HG03175 (cell line): ENCODE data around the gene C20orf202.

Source experiments
- ATAC-seq: cut with Tn5 transposase; IDR thresholded peaks from one replicate; pipeline ENCODE4 v1.9.1; 2021; ENCODE audit warnings: mild to moderate bottlenecking, moderate library complexity; ENCODE audit not compliant: unreplicated experiment

The C20orf202 gene

GRCh38 chr20:1202762-1203504 is at the start of gene C20orf202:
TSS of gene C20orf202 (plus strand) at chr20:1203454. CDS start at chr20:1203586, 132 bp downstream.
- no peak for ATAC-seq

DNA sequence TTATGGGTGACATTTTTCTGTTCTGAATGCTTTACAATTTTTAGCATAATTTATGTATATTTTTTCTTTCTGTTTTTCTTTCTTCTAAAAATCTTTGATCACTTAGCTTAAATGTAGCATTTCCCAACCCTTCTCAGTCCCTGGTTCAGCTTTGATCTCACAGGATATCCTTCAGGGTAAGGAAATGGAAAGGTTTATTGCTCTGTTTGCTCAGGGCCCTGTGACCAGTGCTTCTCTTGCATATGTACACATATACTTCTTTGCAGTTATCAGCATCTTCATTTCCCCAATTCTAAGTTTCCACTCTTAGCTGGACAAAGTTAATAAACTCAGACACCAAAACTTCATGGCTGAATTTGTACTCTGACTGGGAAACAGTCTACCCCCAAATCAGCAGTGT is 49.0 kb upstream of the C20orf202 start:
- ATAC-seq: no peak

- ATAC-seq: no peak
Observed at GRCh38 chr20:1154691-1155090, 48.6 kb upstream of the C20orf202 start.

DNA sequence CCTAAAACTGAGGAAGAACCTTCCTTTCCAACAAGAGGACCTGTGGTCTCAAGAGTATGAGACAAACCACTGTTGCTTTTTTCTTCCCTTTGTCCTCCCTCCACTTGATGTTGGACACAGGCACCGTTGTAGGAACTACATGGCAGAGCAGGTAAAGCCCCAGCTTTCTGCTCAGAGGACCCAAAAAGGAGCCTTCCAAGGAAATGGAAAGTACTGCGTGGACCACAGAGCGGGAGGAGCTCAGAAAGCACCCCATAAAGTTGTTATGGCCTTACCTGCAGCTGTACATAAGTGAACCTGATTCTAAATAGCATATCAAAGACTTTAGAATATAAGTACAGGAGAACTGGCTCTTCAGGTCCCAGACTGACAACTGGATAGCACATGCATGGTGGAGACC is 47.9 kb upstream of the C20orf202 start:
- no peak for ATAC-seq

DNA sequence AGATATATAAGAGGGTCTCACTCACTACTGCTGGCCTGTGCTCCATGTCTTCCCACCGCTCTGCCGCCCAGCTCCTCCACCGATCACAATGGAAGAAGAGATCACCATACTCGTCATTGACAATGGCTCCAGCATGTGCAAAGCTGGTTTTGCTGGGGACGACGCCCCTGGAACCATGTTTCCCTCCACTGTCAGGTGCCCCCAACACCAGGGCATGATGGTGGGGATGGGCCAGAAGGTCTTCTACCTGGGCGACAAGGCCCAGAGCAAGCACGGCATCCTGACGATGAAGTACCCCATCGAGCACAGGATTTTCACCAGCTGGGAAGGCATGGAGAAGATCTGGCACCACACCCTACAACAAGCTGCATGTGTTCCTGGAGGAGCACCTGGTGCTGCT is 42.8 kb upstream of the C20orf202 start:
- ATAC-seq: no peak

- ATAC-seq: no peak
Observed at GRCh38 chr20:1160991-1161390, 42.3 kb upstream of the C20orf202 start.

GRCh38 chr20:1163105-1163504 is 40.1 kb upstream of the C20orf202 start:
- no peak for ATAC-seq

GRCh38 chr20:1163653-1164052 is 39.6 kb upstream of the C20orf202 start:
- no peak for ATAC-seq

DNA sequence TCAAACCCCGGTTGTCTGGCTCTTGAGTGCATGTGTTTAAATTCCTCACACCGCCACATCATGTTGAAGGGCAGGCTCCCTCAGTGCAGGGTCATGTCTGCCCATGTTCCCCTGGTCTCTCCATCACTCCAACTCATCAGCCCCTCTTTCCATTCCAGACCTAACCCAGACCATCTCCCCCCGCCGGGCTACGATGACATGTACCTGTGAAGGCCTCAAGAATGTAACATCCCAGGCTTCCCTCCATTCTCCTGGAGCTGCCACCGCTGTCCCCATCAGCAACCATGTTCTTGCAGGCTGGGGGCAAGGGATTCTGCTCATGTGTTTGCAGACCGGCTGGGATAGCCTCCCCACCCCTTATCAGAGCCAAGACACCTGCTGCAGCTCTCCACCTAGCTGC is 38.4 kb upstream of the C20orf202 start:
- no peak for ATAC-seq

DNA sequence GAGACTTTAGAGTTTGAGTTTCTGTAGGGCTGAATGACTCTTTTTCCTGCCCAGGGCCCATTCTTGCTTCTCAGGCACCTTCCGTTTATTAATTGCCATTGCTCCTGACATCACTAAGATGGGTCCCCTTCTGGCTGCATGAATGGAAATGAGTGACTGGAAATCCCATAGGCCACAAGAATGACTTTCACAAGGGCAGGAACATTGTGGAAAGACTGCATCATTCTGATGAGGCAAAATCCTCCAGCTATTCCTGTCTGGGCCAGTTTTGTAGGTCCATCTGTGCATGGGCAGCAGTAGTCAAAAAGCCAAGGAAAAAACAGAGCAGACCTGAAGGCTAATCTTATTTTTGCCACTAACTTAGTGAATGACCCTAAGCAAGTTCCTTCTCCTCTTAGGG is 37.7 kb upstream of the C20orf202 start:
- ATAC-seq: no peak

DNA sequence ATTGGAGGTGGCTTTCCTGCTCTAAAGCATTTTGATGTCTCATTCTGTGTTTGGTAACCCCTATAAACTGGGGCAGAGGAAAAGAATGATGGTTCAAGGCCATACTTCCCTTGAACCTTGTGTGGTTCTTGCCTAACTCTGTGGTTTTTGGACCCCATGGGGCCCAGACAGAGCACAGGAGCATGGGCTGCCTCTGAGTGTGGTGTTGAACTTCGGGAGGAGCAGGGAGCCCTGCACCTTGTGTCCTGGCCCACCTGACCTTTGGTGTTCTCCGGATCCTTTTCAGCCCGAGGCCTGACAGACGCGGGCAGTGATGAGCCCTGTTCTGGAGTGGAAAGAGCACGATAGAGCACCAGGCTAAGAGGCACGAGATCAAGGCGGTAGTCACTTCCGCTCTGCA is 37.3 kb upstream of the C20orf202 start:
- ATAC-seq: no peak

DNA sequence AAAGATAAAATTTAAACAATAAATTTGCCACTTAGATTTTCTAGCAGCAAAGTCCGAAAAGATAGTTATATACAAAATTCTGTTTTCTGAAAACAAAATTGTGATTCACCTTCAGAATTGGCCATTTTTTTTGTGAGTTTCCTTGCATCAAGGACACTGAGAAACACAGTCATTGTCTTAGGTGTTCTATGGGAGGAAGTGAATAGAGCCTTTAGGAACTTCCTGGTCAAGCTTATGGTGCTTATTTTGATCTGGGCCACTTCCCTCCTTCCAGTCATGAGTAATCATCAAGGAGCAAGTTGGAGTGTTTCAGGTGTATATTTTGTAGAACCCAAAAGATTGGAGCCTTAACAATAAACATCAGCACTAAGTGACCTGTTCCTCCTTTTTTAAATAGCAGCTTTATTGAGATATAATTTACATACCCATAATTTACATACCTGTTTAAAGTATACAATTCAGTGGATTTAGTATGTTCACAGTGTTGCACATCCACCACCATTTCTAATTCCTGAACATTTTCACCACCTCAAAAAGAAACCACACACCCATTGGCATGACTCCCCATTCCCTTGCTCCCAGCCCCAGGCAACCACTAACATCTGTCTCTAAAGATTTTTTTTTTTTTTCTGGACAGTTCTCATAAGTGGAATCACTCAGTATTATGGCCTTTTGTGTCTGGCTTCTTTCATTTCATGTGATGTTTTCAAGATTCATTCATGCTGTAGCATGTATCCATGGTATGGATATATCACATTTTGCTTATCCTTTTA is 36.1 kb upstream of the C20orf202 start:
- ATAC-seq: no peak

DNA sequence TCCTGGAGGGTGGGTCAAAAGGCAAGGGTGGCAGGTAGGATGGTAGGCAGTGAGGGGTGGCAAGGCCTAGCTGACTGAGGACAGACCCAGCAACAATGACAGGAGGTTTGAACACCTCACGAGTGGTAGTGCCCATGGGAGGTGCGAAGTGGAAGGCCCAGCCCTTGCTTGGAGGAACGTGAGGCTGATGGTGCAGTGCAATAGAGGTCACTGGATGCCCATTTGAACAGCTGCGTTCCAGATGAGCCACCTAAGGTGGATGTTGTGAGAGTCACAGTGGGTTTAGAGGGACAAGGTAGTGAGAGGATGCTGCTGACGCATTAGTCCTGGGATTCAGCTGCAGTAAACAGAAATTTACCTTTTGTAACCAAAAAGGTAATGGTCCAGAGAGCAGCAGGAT is 34.0 kb upstream of the C20orf202 start:
- ATAC-seq: no peak

- no peak for ATAC-seq
Observed at GRCh38 chr20:1171461-1172093, 31.7 kb upstream of the C20orf202 start.

- no peak for ATAC-seq
Observed at GRCh38 chr20:1173698-1174097, 29.6 kb upstream of the C20orf202 start.

- no peak for ATAC-seq
Observed at GRCh38 chr20:1174787-1175186, 28.5 kb upstream of the C20orf202 start.

- no peak for ATAC-seq
Observed at GRCh38 chr20:1177680-1178079, 25.6 kb upstream of the C20orf202 start.

GRCh38 chr20:1178103-1178502 is 25.2 kb upstream of the C20orf202 start:
- no peak for ATAC-seq

- ATAC-seq: no peak
Observed at GRCh38 chr20:1178623-1179022, 24.6 kb upstream of the C20orf202 start.

DNA sequence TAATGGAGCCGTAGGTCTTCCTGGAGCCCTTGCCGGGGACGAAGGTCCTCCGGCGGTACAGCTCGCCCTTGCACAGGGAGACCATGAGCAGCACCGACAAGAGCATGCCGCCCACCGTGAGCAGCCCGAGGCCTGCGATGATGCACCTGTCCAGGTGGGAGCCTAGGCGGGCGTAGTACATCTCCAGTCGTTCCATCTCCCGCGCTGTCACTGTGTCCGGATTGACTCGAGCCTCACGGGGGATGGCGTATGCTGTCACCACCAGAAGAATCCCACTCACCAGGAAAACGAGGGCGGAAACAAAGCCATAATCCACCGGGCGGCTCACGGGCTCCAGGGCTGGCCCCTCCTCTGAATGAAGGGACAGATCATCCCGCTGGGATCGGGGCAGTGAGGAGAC is 22.3 kb upstream of the C20orf202 start:
- no peak for ATAC-seq

DNA sequence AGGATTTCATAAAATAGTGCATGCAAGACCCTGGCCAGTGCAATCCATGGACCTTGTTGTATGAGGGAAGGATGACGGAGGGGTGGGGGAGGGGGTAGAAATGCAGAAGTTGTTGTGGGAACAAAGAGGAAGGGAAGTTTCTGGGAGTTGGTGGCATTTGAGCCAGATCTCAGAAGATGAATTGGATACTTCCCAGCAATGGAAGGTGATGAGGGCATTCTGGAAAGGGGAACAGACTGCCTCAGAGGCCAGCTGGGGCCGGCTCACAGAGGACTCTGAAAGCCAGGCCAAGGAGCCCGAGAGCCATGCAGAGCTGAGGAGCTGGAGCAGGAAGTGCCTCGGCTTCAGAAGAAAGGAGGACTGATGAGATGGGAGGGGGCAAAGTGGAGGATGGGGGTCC is 21.1 kb upstream of the C20orf202 start:
- ATAC-seq: no peak

GRCh38 chr20:1183153-1183552 is 20.1 kb upstream of the C20orf202 start:
- ATAC-seq: no peak
